Measurements from ENCODE around the gene C20orf144. TPM values are rescaled to one million over a fixed set of nuclear protein-coding genes. Genes with fewer than 3 reads are reported as not detected.
A peak's percentile ranks its signal among the peaks of the same experiment; 100 is the strongest.

The C20orf144 gene
- total RNA-seq, result under 1 TPM in 1 of 2 donors, not detected in 1; 0.66 TPM

DNA sequence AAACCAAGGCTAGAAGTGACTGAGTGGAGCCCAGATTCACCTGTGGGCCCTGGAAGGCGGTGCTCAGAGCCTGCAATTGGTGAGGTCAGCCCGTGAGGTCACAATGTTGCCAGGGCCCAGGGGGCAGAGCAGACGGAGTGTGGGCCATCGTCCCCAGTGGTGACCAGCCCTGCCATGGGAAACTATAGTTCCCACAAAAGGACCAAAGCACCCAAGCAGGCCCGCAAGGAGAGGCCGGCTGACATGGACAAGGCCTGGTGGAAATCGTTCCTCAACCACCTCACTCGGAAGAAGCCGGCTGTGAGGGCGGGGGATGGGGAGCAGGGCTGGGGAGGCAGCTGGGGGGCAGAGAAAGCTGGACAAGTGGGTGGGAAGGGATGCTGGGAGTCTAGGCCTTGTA lies at the start of gene C20orf144:
Gene C20orf144, plus strand, starts transcription at position 156 of the 400 bp plus-strand sequence. Its CDS starts 19 bp downstream, at position 175.
- peaks cover 33% of the 10 kb centered on the region for H3K4me1 ChIP-seq
- H3K27me3 ChIP-seq, result no peaks in the 10 kb centered on the region
- 91 to 94% methylated on average over 6 to 10 of the region's 10 CpGs for WGBS, 2 donors
- H3K36me3 ChIP-seq (replicated peaks in 1 of 2; ENCODE audit: insufficient read depth in 1 of 2, low read depth in 2 of 2), result no peaks in the 10 kb centered on the region
- intact Hi-C loops (cut with DNase I), result no loop called here
- no peaks in the 10 kb centered on the region for H3K9me3 ChIP-seq
- DNase-seq (no peak), ATAC-seq (no peak)
- TF ChIP-seq, protein P1, sequence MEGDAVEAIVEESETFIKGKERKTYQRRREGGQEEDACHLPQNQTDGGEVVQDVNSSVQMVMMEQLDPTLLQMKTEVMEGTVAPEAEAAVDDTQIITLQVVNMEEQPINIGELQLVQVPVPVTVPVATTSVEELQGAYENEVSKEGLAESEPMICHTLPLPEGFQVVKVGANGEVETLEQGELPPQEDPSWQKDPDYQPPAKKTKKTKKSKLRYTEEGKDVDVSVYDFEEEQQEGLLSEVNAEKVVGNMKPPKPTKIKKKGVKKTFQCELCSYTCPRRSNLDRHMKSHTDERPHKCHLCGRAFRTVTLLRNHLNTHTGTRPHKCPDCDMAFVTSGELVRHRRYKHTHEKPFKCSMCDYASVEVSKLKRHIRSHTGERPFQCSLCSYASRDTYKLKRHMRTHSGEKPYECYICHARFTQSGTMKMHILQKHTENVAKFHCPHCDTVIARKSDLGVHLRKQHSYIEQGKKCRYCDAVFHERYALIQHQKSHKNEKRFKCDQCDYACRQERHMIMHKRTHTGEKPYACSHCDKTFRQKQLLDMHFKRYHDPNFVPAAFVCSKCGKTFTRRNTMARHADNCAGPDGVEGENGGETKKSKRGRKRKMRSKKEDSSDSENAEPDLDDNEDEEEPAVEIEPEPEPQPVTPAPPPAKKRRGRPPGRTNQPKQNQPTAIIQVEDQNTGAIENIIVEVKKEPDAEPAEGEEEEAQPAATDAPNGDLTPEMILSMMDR (IDR thresholded peaks at IDR 0.05), result no peak
- TF ChIP-seq POLR2A (IDR thresholded peaks at IDR 0.05), result no peak
- peak within 1 kb of the TSS; percentile 51 to 61 for H3K4me3 ChIP-seq
- H3K27ac ChIP-seq, result peak within 1 kb of the TSS in 3 of 4 donors; percentile 88 to 91 (median 89)

DNA sequence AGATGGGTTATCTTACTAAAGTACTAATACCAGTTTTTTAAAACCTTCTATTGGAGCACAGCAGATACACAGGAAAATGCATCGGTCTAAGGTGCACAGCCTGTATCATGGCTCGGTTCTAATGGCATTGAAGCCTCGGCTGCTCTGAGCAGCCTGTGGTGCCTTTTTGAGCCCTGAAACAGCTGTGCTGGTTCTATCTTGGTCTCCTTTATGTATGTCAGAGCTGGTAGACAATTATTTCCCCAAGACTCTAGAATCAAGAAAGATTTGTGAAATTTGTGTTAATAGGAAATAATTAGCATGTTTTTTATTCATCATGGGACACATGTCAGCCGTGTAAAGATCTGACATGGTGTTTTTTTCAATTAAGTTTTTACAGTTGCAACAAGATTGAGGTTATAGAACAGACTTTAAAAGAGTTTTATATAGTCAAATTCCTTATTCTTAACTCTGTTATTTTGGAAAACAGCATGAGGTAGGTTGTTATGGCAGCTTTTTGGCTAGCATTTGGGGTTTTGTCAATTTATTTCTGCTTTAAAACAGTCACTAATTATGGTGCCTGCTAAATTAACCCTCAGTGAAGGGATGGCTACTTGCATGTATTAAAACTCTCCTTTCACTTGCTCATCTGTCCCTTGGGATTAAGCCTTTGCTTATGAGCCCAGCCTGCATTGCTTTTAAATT lies 40.3 kb upstream of the C20orf144 start:
- Histone ChIP-seq H3K4me1 (no peaks in the 10 kb centered on the region), H3K27ac (no peak overlapping the region), H3K4me3 (no peak overlapping the region), H3K9me3 (no peaks in the 10 kb centered on the region), H3K27me3 (no peaks in the 10 kb centered on the region), H3K36me3 (replicated peaks in 1 of 2; ENCODE audit: insufficient read depth in 1 of 2, low read depth in 2 of 2) (peaks cover 0 to 10% of the 10 kb centered on the region in 2 donors)
- intact Hi-C loops (cut with DNase I), result no loop called here
- 92% methylated on average over 4 of the region's 4 CpGs for WGBS, 2 donors
- ATAC-seq (no peak), DNase-seq (no peak)
- TF ChIP-seq, protein P1 (IDR thresholded peaks at IDR 0.05), result no peak
- TF ChIP-seq POLR2A (IDR thresholded peaks at IDR 0.05), result no peak

DNA sequence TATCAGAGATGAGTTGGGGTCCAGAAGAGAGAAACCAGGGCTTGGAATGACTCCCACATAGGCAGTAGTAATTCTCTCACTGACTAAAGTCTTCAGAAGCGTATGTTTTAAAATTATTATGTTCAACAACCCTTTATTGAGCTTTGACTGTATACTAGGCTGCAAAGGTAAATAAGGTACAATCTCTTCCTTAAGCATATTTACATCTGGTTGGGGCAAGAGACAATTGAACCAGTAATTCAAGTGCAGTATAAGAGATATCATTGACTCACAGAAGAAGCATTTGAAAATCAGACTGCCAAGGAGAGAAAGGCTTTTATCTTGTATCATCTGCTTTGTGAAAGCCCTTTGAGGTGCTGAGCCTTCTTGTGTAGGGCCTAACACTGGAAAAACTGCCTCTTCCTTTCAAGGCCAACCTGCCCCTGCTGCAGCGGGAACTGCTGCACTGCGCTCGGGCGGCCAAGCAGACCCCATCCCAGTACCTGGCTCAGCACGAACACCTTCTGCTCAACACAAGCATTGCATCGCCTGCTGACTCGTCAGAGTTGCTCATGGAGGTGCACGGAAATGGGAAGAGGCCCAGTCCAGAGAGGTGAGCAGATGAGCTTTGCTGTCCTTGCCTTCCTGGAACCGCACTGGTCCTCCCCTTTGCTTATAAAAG lies 39.3 kb upstream of the C20orf144 start:
- peaks cover 0 to 10% of the 10 kb centered on the region in 2 donors for H3K36me3 ChIP-seq (replicated peaks in 1 of 2; ENCODE audit: insufficient read depth in 1 of 2, low read depth in 2 of 2)
- H3K27ac ChIP-seq, result no peak overlapping the region
- no peak for ATAC-seq
- intact Hi-C loops (cut with DNase I), result no loop called here
- H3K4me1 ChIP-seq, result no peaks in the 10 kb centered on the region
- no peak overlapping the region for H3K4me3 ChIP-seq
- no peaks in the 10 kb centered on the region for H3K9me3 ChIP-seq
- no peak for DNase-seq
- H3K27me3 ChIP-seq, result no peaks in the 10 kb centered on the region
- 98 to 99% methylated on average over 10 of the region's 10 CpGs for WGBS, 2 donors
- TF ChIP-seq, protein P1 (IDR thresholded peaks at IDR 0.05), result no peak
- TF ChIP-seq POLR2A (IDR thresholded peaks at IDR 0.05), result no peak

DNA sequence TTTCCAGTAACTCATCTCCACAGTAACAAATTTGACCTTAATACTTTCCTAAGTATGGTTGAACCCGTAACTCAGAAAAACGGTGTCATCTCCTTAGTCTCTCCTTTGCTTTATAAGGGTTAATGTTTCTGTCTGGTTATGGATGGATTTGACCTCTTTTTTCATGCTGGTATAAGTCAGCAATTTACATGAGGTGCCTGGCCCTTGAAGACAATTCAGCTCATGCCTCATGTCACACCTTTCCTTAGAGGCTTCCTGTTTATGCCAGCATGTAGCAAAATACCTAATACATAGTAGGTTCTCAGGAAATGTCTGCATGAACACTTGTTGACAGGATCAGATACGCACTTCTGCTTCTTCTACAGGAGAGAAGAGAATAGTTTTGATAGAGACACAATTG lies 37.7 kb upstream of the C20orf144 start:
- 88% methylated on average over 3 of the region's 3 CpGs for WGBS, 2 donors
- intact Hi-C loops (cut with DNase I), result no loop called here
- ATAC-seq (no peak), DNase-seq (no peak)
- no peaks in the 10 kb centered on the region for H3K27me3 ChIP-seq
- no peaks in the 10 kb centered on the region for H3K9me3 ChIP-seq
- no peak overlapping the region for H3K27ac ChIP-seq
- peaks cover 0 to 12% of the 10 kb centered on the region in 2 donors for H3K36me3 ChIP-seq (replicated peaks in 1 of 2; ENCODE audit: insufficient read depth in 1 of 2, low read depth in 2 of 2)
- no peaks in the 10 kb centered on the region for H3K4me1 ChIP-seq
- H3K4me3 ChIP-seq, result no peak overlapping the region
- TF ChIP-seq, protein P1 (IDR thresholded peaks at IDR 0.05), result no peak
- no peak for TF ChIP-seq POLR2A (IDR thresholded peaks at IDR 0.05)

Measured in body of pancreas (tissue), 4 donors.